Ectodermal cell (in vitro differentiated cells): ENCODE measurements around the gene CHPF2.

Experiments
- H3K27ac ChIP-seq: 2 replicates; pipeline ENCODE4 v1.7.0; 2013; ENCODE audit warnings: mild to moderate bottlenecking, low read depth, low read length; ENCODE audit not compliant: insufficient read depth, poor library complexity, severe bottlenecking
- H3K27me3 ChIP-seq: 2 replicates; pipeline ENCODE4 v1.7.0; 2013; ENCODE audit warnings: mild to moderate bottlenecking, low read length; ENCODE audit not compliant: insufficient read depth, control insufficient read depth, poor library complexity, severe bottlenecking
- H3K36me3 ChIP-seq: one replicate; pipeline ENCODE4 v1.7.0; 2013; ENCODE audit warnings: low read length; ENCODE audit not compliant: control insufficient read depth, insufficient read depth
- H3K4me1 ChIP-seq: one replicate; pipeline ENCODE4 v1.7.0; 2013; ENCODE audit warnings: low read length; ENCODE audit not compliant: control insufficient read depth, insufficient read depth
- H3K4me3 ChIP-seq: 2 replicates; pipeline ENCODE4 v1.7.0; 2013; ENCODE audit warnings: low read depth, low read length, control low read depth; ENCODE audit not compliant: insufficient read depth
- H3K9me3 ChIP-seq: 2 replicates; pipeline ENCODE4 v1.7.0; 2013; ENCODE audit warnings: mild to moderate bottlenecking, low read length, moderate library complexity; ENCODE audit not compliant: control insufficient read depth
- WGBS, 2 experiments: methylation state at CpG; one replicate each; pipeline ENCODE4 v1.1.7; 2013; ENCODE audit warnings: missing lambda C conversion rate in 2 of 2; 5-methylcytosine and 5-hydroxymethylcytosine counted together

CHPF2 gene

DNA sequence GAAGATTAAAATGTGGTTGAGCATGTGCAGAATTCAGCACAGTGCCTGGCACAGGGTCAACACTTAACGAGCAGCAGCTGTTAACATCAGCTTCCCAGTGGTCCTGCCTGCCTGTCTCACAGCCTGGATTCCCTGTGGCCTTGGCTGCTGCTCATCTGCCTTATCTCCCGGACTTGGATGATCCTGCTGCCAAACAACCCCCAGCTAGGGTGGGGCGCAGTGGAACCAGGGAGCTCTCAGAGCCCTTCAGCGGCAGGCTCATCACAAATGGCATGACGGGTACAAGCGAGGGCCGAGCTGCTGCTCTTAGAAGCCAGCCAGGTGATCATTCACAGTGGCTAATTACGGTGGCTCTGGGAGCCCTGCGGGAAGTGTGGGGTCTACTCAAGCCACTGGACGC lies 29.2 kb downstream of the CHPF2 start:
- Histone ChIP-seq H3K4me1 (no peaks in the 10 kb centered on the region), H3K27ac (no peak overlapping the region), H3K4me3 (no peak overlapping the region), H3K27me3 (no peaks in the 10 kb centered on the region), H3K9me3 (no peaks in the 10 kb centered on the region), H3K36me3 (no peaks in the 10 kb centered on the region)
- 87 to 88% methylated on average over 10 of the region's 10 CpGs for WGBS, 2 experiments

DNA sequence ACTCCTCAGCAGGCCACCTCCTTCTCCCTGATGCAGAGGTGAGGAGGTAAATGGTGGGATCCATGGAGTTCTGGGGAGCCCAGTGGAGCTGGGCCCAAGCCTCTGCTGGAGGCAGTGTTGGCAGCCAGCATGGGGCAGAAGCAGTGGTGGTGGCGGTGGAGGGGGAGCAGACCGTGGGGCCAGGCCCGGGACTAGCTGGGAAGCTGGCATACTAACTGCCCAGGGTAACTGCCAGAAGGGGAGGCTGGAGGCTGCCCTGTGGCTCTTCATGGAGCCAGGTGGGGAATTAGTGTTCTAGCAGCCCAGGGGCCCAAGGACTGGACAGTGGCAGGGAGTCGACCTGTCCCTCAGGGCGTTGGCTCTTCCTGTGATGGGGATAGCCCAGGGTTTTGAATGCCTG lies 32.3 kb downstream of the CHPF2 start:
- Histone ChIP-seq H3K4me1 (no peaks in the 10 kb centered on the region), H3K4me3 (no peak overlapping the region), H3K27ac (no peak overlapping the region), H3K9me3 (no peaks in the 10 kb centered on the region), H3K27me3 (no peaks in the 10 kb centered on the region), H3K36me3 (no peaks in the 10 kb centered on the region)
- WGBS, 2 experiments = 83 to 84% methylated on average over 5 of the region's 5 CpGs

DNA sequence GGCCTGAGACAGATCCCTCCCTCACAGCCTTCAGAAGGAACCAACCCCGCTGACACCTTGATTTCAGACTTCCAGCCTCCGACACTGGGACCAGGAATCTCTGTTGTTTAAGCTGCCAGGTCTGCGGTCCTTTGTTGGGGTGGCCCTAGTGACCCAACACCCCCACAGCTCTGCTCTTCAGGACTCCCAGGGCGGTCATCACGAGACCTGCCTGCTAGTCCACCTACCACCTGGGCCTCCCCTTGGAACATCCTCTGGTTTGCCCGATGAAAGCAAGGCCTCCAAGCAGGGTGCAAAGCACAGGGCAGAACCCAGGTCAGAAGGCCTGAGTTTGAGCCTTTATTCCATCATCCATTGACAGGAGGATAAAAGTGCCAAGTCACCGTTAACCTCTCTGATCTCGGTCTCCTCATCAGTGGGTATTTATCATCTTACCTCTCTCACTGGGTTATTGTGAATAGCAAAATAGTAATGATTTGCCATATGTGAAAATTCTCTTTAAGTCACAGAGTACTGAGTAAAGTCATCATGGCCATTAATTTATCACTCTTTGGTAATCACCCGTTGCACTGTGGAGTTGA lies 33.2 kb downstream of the CHPF2 start:
- no peaks in the 10 kb centered on the region for H3K4me1 ChIP-seq
- H3K4me3 ChIP-seq = no peak overlapping the region
- no peaks in the 10 kb centered on the region for H3K36me3 ChIP-seq
- WGBS, 2 experiments = 90 to 92% methylated on average over 9 of the region's 9 CpGs
- no peaks in the 10 kb centered on the region for H3K9me3 ChIP-seq
- H3K27ac ChIP-seq = no peak overlapping the region
- no peaks in the 10 kb centered on the region for H3K27me3 ChIP-seq

DNA sequence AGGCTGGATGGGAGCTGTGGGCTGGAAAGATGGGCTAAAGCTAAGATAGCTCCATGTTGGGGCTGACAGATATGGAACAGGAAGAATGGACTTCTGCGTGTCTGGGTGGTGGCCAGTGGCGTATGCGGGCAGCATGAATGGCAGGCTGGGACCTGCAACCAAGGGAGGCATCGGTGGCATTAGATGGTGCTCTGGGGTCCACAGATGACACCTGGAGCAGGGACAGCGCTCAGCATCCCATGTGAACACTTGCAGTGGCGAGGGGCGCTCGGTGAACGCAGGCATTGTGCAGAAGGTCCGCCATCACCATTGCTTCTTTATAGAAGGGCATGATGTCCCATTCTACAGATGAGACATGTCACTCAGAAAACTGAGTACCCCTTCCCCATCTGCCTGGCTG lies 37.2 kb downstream of the CHPF2 start:
- no peaks in the 10 kb centered on the region for H3K36me3 ChIP-seq
- WGBS, 2 experiments = 94 to 95% methylated on average over 10 of the region's 10 CpGs

DNA sequence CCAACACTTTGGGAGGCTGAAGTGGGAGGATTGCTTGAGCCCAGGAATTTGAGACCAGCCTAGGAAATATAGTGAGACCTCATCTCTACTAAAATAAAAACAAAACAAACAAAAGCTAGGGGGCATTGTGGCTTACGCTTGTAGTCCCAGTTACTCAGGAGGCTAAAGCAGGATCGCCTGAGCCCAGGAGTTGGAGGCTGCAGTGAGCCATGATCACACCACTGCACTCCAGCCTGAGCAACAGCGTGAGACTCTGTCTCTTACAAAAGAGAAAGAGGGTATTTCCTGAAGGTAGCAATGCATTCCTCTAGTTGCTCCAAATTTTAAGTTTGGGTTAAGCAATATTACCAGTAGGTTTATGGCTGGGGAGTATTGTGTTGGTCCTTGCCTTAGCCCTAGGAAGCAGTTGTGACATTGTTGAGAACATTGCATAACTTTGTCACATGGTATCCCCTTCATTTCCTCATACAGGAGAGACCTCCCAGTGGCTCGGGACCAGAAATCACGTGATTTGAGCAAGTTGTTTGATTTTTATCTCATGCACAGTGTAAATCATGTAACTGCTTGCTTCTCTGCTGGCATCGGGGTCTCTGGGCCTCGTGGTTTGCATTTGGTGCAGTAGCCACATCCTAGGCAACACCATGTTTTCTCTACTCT lies 39.5 kb downstream of the CHPF2 start:
- H3K4me3 ChIP-seq = no peak overlapping the region
- 77 to 84% methylated on average over 7 of the region's 7 CpGs for WGBS, 2 experiments

More for the DNA sequence above, 37.2 kb downstream of the CHPF2 start:
- Histone ChIP-seq H3K4me1 (no peaks in the 10 kb centered on the region), H3K9me3 (no peaks in the 10 kb centered on the region), H3K27me3 (no peaks in the 10 kb centered on the region), H3K27ac (no peak overlapping the region), H3K4me3 (no peak overlapping the region)

DNA sequence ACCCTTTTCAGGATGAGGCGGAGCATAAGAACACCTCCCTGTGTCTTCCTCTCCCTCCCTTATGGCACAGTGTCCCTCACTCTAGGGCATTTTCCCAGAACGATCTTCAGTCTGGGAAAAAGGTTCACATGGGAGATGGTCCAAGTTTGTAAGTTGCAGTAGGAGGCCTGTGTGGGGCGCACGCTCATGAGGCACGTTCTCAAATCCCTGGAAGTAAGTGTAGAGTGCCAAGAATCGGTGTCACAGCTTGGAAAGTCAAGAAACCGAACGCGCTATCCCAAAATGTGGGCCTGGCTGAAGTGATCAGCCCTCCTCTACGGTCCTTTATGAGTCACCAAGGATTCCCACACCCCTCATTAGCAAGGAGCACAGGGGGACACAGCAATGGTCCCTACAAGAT lies 40.1 kb downstream of the CHPF2 start:
- H3K36me3 ChIP-seq = no peaks in the 10 kb centered on the region
- 86 to 92% methylated on average over 10 of the region's 10 CpGs for WGBS, 2 experiments
- no peaks in the 10 kb centered on the region for H3K9me3 ChIP-seq
- H3K27me3 ChIP-seq = peaks cover 20% of the 10 kb centered on the region
- peaks cover 7% of the 10 kb centered on the region for H3K4me1 ChIP-seq
- H3K4me3 ChIP-seq = no peak overlapping the region
- no peak overlapping the region for H3K27ac ChIP-seq

More for the DNA sequence above, 39.5 kb downstream of the CHPF2 start:
- Histone ChIP-seq H3K36me3 (no peaks in the 10 kb centered on the region), H3K27me3 (peaks cover 16% of the 10 kb centered on the region), H3K27ac (no peak overlapping the region), H3K9me3 (no peaks in the 10 kb centered on the region), H3K4me1 (peaks cover 7% of the 10 kb centered on the region)

DNA sequence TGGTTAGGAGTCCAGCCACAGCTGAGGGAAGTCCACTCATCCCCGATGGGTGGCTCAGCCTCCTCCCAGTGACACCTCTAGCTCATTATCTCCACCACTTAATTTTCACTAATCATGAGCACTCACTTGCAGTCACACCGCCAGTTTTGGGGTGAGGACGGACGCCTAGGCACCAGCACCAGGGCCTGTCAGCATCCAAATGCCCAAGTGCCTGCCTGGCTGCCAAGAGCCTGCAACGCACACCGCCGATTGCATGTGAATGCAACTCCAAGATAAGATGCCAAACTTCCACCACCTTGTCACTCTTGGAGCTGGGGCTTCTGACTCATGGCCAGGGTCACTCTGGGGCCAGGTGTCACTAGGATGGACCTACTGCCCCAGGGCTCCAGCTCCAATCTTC lies 40.6 kb downstream of the CHPF2 start:
- Histone ChIP-seq H3K9me3 (no peaks in the 10 kb centered on the region), H3K27me3 (peaks cover 24% of the 10 kb centered on the region), H3K36me3 (no peaks in the 10 kb centered on the region), H3K4me1 (peaks cover 7% of the 10 kb centered on the region), H3K4me3 (no peak overlapping the region), H3K27ac (no peak overlapping the region)
- 93 to 94% methylated on average over 7 of the region's 7 CpGs for WGBS, 2 experiments

DNA sequence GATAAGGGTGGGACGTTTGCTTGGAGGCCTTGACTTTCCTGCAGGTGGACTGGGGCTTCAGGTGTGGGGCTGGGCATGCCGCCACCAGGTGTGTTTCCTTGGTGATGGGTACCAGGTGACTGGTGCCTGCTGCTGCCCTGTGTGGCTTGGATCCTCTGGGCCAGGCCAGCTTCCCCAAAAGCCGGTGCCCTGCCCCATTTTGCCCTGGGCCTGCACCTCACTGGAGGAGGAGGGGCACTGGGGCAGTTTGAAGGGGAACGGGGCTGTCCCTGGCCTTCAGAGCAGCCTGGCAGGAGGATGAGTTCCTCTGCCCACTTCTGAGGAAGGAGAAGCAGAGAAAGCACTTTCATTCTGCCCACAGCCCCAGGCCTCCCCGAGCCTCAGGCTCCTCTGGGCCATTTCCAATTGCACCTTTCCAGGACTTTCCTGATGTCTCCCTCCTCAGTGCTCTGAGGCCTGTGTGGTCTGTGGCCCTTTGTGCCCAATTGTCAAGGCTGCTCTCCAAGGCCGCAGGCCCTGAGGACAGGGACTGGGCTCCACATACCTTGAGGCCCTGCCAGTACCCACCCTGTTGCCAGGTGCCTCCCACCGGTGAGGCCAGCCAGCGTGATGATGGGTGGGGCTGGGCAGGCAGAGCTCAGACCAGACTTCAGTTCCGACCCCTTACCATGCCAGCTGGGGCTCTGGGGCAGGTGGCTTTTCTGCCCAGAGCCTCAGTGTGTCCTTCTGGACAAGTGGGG lies 41.5 kb downstream of the CHPF2 start:
- WGBS, 2 experiments = 86% methylated on average over 9 of the region's 9 CpGs
- Histone ChIP-seq H3K27ac (no peak overlapping the region), H3K4me1 (peaks cover 7% of the 10 kb centered on the region), H3K27me3 (peaks cover 25% of the 10 kb centered on the region), H3K4me3 (no peak overlapping the region), H3K9me3 (no peaks in the 10 kb centered on the region), H3K36me3 (no peaks in the 10 kb centered on the region)

DNA sequence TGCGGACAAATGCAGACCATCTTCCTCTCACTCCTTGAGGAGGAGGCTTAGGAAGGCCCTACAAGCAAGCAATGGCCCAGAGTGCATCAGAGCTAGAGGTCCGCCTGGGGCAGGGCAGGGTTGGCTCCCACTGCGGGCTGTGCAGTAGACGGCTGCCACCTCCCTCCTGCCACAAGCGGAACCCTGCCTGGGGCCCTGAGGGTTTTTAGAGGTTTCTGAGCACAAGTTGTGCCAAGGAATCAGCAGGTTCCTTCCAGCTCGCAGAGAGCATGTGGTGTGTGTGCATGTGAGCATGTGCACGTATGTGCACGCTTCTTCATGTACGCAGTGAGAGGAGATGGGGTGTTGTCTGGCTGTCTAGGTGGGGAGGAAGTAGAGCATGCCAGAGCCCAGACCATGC lies 42.1 kb downstream of the CHPF2 start:
- 93% methylated on average over 9 of the region's 9 CpGs for WGBS, 2 experiments
- H3K27me3 ChIP-seq = peaks cover 25% of the 10 kb centered on the region
- peaks cover 7% of the 10 kb centered on the region for H3K4me1 ChIP-seq
- H3K4me3 ChIP-seq = no peak overlapping the region
- H3K36me3 ChIP-seq = no peaks in the 10 kb centered on the region
- H3K27ac ChIP-seq = no peak overlapping the region
- H3K9me3 ChIP-seq = no peaks in the 10 kb centered on the region

DNA sequence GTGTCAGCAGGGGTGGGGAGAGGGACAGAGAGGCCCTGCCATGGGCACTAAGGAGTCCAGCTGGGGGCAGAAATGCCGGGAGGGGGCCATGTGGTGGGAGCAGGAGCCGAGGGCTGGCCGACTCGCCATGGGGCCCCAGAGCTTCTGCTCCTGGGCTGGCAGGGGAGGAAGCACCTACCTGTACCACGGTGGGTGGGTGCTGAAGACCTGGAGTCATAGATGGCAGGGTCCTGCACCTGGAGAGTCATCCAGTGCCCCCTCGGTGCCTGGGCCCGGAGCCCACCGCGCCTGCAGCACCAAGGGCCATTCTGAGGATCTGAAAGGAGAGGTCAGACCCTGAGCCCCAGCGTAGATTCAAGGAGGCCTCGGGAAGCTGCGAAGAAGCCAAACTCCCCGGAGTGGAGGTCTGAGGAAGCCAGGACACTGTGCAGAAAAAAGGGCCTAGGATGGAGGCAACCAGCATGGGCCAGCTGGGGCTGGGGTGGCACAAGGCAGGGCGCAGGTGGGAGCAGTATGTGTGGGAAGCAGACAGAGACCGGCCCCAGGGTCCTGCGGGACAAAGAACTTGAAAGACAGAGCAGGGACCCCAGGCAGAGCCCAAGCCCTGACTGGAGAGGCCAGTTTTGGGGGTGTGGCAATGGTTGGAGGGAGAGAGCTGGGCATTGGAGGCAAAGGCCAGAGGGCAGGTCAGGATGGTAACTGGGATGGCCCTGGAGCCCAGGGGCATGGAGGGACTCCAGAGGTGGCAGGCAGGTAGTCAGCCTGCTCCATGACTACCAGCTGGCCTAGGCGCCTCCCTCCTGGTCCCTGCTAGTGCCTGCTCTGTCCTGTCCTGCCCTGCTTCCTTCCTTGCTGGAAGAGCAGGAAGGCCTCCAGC lies 42.9 kb downstream of the CHPF2 start:
- Histone ChIP-seq H3K9me3 (no peaks in the 10 kb centered on the region), H3K4me3 (no peak overlapping the region), H3K4me1 (peaks cover 7% of the 10 kb centered on the region), H3K27ac (no peak overlapping the region), H3K36me3 (no peaks in the 10 kb centered on the region), H3K27me3 (peaks cover 25% of the 10 kb centered on the region)
- WGBS, 2 experiments = 84 to 86% methylated on average over 17 of the region's 17 CpGs
